ENCODE data around the gene CAMTA1.

Gene CAMTA1

DNA sequence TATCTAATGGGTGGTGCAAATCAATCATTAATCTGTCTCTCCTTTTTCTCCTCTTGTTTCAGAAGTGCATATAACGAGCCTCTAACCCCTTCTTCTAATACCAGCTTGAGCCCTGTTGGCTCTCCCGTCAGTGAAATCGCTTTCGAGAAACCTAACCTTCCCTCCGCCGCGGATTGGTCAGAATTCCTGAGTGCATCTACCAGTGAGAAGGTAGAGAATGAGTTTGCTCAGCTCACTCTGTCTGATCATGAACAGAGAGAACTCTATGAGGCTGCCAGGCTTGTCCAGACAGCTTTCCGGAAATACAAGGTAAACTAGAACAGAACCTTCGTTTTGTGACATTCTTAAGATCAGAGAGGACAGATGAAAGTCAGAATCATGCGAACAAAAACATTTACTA lies 960.5 kb downstream of the CAMTA1 start:
- no peak for DNase-seq

DNA sequence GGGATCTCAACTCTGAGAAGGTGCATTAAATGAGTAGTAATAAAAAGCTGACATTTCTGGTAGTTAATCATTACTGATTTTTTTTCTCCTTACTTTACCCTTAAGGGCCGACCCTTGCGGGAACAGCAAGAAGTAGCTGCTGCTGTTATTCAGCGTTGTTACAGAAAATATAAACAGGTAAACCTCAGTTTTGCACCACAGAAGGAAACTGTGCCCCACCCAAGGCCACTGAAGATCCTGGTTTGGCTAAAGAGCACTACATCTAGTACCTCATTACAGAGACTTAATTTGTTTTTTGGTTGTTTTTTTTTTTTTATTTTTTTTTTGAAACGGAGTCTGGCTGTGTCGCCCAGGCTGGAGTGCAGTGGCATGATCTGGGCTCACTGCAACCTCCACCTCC lies 962.4 kb downstream of the CAMTA1 start:
- no peak for DNase-seq

DNA sequence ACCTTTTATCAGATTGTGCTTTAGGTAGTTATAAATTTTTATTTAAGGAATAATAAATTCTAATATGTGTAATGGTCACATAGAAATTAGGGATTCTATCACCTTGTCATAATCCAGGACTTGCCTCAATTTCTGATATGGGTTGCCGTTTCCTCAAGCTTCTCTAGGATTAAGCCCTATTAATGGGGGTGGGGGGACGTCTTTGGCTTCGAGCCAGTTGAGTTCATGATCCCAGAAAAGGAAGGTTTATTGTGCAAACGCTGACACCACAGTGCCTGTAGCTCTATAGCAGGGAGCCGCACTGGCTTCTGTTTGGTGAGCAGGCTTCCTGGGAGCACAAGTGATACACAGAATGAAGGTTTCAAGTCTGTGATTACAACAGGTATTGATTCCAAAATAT lies 963.9 kb downstream of the CAMTA1 start:
- DNase-seq, result no peak

DNA sequence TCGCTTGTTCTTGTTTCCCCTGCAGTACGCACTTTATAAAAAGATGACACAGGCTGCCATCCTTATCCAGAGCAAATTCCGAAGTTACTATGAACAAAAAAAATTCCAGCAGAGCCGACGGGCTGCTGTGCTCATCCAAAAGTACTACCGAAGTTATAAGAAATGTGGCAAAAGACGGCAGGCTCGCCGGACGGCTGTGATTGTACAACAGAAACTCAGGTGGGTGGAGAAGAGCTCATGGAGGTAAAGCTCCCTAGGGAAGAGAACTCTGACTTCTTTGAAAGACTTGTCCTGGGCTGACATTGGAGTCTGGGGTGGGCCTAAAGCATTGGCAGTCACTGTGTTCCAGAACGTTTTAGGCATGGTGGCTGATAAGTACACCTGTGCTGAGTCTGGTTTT lies 965.9 kb downstream of the CAMTA1 start:
- no peak for DNase-seq

DNA sequence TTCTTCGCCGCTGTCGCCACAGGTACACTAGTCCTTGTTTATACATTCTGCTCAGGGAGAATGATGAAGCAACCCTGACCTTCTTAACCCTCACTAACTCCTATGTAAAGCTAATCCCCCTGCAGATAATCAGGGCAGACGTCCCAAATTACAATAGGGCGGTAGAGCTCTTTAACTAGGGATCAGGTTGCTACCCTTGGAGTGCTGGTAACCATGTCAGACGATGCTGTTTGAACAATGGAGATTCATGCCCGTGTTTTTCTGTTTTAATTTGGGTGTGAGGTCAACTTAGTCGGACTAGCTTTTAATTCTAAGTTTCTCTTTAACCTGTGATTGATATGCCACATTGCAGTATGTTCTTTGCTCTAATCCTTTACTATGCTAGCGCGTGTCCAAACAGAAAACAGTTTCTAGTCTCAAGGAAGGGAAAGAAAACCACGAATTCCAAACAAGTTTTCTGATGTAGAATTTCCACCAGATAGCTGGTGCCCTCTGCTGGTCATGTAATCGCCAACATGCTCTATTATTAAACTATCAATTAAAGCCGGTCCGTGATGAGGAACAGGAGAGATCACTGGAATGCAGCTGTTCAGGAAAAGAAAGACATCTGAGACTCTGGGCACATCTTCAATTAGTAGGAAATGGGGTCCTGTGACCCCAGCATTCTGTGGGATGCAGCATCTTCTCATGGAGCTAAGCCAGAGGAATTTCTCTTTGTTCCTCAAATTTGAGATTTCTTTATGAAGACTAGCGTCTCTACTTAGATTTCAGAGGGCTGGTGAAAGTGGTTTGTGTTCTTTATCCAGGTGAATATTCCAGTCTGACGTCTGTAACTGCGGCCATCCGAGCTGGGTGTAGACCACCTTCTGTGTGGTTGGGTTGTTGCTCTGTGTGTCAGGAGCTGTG lies 967.5 kb downstream of the CAMTA1 start:
- DNase-seq, result no peak

DNA sequence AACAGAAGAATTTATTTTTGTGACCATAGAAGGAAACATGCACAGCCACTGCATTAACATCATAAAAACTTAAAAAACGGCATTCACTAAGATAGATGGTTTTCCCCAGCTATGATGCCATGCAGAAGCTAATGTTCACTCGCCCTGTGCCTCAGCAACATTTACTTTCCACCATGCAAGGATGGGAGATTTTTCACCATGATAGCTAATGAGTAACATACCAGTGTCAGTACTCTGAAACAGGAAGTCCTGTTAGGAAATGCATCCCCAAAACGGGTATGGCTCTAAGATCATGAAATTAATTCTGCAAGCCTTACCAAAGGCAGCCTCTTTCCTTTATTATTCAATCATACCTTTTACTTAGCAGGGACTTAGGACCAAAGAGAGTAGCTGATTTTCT lies 968.4 kb downstream of the CAMTA1 start:
- no peak for DNase-seq

DNA sequence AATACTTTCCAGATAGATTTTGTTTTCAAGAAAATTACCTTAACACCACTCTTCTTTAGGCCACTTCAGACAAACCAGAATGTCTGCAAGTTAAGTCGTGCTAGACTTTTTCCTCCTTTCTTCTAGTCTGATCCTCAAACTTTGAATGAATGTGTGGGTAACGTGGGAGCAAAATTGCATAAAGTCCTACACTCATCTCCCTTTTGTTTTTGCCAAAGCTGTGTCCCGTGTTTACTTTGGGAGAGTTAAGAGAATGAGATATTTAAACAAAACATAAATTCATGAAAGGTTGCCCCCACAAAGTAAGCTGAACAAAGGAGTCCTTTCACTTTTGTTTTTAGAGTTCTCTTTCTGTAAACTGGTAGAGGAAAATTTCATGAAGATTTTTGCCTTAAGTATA lies 969.0 kb downstream of the CAMTA1 start:
- no peak for DNase-seq

DNA sequence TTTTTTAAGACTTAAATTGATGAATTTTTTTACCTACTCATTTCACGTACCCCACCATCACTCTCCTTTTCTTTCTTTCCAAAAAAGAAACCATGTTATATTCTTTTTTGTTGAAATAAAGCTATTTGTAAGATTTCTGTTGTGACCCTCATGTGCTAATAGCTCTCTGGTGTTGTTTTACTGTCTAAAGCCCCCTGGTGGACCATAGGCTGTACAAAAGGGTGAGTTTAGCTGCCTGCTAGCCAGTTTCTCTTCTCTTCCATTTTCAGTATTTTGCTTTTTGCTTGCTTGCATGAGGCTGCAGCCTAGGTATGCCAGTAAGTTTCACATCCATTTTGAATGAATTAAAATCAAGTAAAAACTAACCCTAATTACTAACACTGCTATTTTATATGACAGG lies 970.2 kb downstream of the CAMTA1 start:
- no peak for DNase-seq

DNA sequence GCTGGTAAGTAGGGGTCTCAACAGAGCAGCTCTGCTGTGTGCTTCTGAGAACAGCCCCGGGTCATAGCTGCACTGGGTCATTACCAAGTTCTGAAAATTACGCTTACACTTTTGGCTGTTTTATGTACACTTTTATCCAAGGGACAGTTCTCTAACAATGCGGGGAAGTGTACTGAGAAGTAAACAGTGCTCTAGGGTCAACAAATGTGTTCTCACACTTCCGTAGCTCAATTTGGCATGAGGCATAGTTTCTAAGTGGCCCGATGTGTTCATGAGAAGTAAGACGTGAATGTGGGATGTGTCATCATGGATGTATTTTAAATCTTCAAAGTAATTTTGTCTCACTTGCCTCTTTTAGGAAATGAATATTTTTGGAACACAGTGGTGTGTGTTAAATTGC lies 975.0 kb downstream of the CAMTA1 start:
- DNase-seq, result no peak

DNA sequence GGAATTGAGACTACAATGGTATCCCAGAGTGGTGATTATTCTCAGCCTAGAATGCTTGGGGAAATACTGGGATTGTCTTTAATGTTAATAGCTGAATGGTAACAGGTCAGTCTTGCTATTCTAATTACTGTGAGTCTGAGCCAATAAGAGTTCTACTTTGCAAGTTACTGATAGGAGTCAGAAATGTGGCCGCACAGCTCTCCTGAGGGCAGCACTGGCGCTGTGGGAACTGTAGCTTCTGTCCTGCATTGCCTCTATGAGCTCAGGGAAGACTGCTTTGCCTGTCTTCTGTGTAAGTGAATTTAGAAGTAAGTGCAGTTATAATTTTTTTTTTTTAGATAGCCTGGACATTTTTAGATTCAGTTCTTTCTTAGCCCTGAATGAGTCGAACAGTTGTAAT lies 975.8 kb downstream of the CAMTA1 start:
- DNase-seq, result no peak

DNA sequence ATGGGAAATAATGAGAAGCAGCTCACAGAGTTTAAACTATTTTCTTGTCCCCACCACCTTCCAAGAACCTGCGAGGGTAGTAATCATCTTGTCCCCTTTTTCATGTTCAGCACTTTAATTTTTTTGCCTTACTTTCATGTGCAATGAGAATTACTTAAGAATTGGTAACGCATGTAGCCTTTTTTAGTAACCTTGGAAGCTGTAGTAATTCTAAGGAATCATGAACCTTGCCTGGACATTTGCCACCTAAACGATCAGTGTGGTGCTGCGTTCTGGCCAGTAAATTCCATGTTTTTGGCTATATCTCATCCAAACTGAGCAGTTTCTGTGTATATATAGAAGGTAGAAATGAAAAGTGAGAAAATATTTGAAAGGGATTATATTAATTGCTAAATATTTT lies 981.9 kb downstream of the CAMTA1 start:
- DNase-seq, result no peak

DNA sequence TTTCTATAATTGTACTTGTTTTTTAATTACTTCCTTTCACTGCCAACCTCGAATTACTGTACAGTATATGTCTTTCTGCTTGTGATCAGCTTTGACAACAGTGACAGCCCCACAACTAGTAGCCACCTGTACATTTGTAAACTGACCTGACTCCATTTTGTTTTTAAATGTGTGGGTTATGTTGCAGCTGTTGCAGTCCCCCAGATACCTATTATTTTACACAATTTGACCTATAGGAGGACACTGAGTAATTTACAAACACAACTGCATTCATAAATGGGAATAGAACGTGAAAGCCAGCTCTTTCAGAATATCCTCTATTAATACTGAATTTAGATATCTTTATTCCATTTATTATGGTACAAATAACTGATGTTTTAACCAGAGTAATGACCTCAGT lies 983.3 kb downstream of the CAMTA1 start:
- no peak for DNase-seq

DNA sequence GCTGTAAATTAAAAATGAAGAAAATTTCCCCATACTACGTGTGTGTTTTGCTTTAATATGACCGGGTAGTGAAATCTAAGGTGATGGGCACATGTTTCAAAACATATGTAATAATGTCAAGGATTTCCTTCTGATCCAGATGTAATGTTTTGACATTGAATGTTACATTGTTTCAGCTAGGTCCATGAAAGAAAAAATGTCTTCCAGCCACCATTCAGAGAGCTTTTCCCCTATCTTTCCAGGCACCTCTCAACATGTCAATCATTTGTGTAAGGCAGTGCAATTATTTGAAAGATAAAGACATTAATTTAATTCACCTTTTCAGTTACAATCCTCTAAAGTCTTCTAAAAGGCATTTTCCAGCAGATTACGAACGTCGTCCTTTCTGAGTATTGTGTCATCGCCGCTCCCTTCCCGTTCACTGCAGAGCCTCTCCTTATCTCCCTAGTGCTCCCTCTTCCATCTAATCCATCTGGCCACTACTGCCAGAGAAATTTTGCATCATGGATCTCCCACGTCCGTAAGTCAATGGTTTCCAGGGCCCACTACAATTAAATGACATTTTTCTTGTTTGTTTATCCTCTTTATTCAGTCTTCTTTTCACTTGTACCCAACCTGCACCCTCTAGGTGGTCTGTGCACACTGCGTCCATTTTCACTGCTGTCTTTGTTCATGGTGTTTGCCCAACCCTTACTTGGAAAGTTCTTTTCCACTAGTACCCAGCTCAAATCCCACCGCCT lies 984.6 kb downstream of the CAMTA1 start:
- no peak for DNase-seq

DNA sequence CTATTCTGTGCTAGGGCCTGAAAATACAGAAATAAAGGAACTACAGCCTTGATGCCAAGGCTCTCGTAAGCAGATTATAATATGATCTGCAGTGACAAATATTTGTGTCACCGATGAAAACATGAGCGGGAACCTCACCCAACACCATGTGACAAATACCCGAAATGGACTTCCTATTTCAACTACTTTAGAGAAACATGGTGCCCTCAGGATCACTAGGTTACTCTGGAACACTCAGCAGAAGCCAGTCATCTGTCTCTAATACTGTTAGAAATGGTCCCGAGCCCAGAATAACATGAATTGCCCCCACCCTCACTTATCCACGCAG lies 985.4 kb downstream of the CAMTA1 start:
- DNase-seq, result no peak

DNA sequence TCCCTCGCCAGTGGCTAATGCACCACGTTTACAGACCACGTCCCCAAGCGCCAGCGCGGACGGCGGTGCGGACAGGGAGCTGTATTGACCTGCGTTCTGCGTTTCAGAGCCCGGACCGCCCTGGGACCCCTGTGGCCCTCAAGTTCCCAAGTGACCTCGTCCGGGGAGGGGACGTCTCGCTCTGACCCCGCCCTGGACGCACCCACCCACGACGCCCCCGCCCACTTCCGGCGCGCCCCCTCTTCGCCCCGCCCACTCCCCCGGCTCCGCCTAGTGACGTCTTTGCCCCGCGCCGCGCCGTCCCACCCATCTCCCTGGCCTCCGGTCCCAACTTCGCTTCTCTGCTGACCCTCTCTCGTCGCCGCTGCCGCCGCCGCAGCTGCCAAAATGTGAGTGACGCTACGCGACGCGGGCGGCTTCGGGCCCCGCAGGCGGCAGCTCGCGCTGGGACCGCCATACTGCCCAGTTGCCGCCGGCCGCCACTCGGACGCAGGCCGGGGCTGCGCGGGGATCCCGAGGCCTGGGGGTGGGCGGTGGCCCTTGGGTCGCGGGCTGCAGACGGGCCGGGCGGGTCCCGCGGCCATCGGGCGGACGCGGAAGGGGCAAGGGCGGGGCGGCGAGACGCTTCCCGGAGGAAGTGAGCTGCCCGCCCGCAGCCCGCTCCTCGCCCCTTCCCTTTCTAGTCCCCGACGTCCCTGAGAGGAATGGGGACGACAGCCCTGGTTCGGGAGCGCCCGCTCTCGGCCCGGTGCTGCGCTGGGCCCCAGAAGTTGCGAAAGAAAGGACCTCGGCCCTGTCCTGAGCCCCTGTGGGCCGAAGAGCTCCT lies 986.0 kb downstream of the CAMTA1 start, which contains the start of gene VAMP3:
Gene VAMP3 (plus strand): TSS at position 300 of the 826 bp plus-strand sequence. CDS start 88 bp downstream, at position 388.
- no peak for DNase-seq

DNA sequence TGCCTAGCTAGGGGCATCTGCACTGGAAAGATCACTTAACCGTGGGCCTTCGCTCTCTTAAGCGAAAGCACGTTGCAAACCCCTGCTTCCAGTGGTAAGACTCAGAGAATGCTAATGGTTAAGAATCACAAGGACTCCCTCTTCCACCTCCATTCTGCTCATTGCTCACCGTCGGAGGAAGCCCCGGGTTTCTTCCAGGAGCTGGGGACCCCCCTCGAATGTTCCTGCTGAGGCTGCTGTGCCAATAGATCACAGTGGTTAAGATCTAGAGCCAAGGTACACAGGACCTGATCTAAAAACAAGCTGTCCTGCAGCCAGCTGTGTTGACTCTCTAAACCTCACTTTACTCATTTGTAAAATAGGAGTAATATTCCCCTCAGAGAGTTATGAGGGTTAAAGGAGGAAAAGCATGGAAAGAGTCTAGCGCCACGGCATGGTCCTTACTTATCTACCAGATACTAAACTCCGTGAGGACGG lies 986.6 kb downstream of the CAMTA1 start:
- no peak for DNase-seq

DNA sequence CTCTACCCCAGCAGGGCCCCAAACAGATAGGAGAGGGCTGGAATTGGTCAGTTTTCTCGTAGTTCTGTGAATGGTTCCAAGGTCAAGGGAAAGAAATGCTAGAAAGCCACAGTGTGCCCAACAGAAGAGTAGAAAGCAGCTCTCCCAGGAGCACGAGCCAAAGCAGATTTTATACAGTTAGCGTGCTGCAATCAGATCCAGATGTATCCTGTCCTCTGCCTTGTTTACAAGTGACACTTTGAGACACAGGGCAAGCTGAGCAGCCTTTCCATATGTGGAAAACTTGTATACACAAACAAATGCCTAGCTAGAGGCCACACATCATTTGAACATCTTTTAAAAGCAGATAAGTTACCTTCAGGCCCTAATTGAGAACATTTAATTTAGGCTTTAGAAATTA lies 992.3 kb downstream of the CAMTA1 start:
- DNase-seq, result no peak

DNA sequence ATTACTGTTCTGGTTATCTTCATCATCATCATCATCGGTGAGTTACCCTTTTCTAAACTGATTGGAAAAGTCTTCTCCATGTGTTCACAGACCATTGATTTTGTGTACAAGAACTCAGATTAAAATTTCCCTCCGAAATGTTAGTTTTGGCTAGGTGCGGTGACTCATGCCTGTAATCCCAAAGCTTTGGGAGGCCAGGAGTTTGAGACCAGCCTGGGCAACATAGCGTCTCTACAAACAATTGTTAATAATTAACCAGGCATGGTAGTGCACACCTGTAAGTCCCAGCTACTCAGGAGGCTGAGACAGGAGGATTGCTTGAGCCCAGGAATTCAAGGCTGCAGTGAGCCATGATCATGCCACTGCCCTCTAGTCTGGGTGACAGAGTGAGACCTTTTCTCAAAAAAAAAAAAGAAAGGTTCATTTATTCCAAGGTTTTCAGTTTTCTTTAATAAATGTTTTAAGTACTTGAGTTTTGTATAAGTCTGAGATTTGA lies 992.9 kb downstream of the CAMTA1 start:
- DNase-seq, result no peak

DNA sequence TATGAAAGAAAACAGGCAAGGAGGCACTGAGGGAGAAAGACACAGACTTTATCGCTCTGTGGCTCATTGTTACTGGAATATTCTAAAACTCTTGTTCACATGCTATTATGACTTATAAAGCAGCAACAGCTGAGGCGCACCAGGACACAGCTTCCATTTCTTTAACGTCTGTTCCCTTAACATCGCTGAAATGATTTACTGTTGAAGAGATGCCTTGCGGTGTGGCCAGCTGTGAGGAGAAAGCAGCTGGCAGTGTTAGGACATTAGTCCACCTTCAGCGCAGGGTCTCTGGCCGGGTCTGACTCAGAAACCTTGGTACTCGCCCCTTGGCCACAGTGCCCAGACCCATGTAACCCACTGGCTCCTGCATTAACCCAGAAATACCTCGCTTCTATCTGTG lies 995.7 kb downstream of the CAMTA1 start:
- DNase-seq, result no peak

DNA sequence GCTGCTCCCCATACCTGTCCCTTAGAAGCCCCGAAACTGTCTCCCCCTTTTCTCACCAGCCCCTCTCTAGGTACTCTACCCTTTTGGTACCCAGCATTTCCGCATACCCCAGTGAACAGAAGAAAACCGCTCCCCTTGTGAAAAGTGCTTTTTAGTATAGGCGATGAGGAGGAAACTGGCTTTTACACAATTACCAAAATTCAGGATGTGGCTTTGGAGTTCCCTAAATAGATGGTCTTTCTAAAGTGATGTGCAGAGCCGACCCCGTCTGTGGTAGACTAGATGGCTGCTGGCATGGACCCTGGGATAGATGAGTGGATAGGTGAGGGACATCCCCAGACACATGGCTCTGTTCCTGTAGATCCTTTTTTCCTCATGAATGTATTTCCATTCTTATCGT lies 996.2 kb downstream of the CAMTA1 start:
- no peak for DNase-seq

DNA sequence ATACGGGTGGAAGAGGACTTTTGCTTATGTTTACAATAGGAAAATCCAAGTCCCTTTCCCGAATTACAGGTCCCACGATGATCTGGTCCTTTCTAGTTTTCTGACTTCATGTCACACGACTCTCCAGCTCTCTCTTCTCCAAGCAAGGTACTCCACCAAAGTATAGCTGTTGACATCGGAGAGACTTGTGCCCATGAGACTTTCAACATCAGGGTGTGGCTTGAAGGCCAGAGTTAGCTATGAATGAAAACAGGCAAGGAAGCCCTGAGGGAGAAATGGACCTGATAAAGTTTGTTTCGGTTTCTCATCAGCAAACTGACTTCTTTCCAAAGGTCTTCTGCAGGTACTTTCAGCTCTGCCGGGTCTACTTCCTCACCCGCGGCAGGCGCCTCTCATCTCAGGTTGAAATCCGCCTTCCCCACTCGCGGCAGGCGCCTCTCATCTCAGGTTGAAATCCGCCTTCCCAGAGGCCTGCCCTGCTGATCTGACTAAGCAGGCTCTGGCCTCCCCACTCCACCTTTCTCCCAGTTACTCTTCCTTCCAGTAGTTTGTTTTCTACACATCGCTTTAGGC lies 996.8 kb downstream of the CAMTA1 start:
- DNase-seq, result no peak

DNA sequence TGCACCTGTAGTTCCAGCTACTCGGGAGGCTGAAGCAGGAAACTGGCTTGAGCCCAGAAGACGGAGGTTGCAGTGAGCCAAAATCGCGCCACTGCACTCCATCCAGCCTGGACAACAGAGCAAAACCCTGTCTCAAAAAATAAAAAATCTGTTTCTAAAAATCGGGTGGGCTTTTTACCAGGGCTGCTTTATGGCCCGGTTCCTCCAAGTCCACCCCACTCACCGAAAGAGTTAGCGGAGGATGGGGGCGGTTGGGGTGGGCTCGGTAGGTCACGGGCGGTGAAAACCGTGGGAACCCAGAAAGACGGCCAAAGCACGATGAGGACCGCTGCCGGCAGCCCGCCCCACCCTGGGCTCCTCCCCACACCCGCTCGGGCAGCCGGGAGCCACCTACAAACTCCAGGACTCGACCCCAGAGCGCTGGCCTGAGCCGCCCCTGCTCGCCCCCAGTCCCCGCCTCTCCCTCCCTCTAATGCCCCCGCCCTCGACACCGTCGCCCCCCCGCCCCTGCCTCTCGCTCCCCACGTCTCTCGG lies 998.0 kb downstream of the CAMTA1 start:
- DNase-seq, result no peak
